ENCODE measurements around the gene SLC6A11.

Gene SLC6A11

GRCh38 chr3:10973046-10973595, 157.1 kb downstream of the SLC6A11 start:
- TF ChIP-seq TCF4 (CRISPR knock-in tag; IDR thresholded peaks at IDR 0.05; ENCODE audit: borderline replicate concordance): no peak
- no peak for TF ChIP-seq ZNF70 (CRISPR knock-in tag; IDR thresholded peaks at IDR 0.05)
- TF ChIP-seq ZFP3 (CRISPR knock-in tag; IDR thresholded peaks at IDR 0.05): no peak
- no peak for TF ChIP-seq PPARA (CRISPR knock-in tag; IDR thresholded peaks at IDR 0.05; ENCODE audit: borderline replicate concordance)
- TF ChIP-seq CSRNP3 (CRISPR knock-in tag; IDR thresholded peaks at IDR 0.05): no peak
- no peak for TF ChIP-seq ZFP30 (CRISPR knock-in tag; IDR thresholded peaks at IDR 0.05)
- no peak for TF ChIP-seq ZC3H10 (CRISPR knock-in tag; IDR thresholded peaks at IDR 0.05)
- no peak for TF ChIP-seq CREB5 (CRISPR knock-in tag; IDR thresholded peaks at IDR 0.05; ENCODE audit: low read depth)
- no peak for TF ChIP-seq PATZ1 (CRISPR knock-in tag; IDR thresholded peaks at IDR 0.05; ENCODE audit: borderline replicate concordance)
- TF ChIP-seq SNAI2 (CRISPR knock-in tag; IDR thresholded peaks at IDR 0.05): no peak
- no peak for TF ChIP-seq RARB (CRISPR knock-in tag; IDR thresholded peaks at IDR 0.05)
- TF ChIP-seq ZNF565 (CRISPR knock-in tag; conservative IDR thresholded peaks at IDR 0.05; ENCODE audit: low read depth): no peak
- no peak for TF ChIP-seq POU6F1 (CRISPR knock-in tag; IDR thresholded peaks at IDR 0.05; ENCODE audit: borderline replicate concordance, low read depth)
- no peak for TF ChIP-seq TOX (CRISPR knock-in tag; IDR thresholded peaks at IDR 0.05; ENCODE audit: borderline replicate concordance)
- no peak for TF ChIP-seq ESRRG (CRISPR knock-in tag; IDR thresholded peaks at IDR 0.05)
- ATAC-seq: no peak

- TF ChIP-seq ZFP30 (CRISPR knock-in tag; IDR thresholded peaks at IDR 0.05) (no peak), ISL1 (CRISPR knock-in tag; IDR thresholded peaks at IDR 0.05) (no peak), ESRRG (CRISPR knock-in tag; IDR thresholded peaks at IDR 0.05) (no peak), ZC3H10 (CRISPR knock-in tag; IDR thresholded peaks at IDR 0.05) (no peak), ZFP3 (CRISPR knock-in tag; IDR thresholded peaks at IDR 0.05) (no peak)
- ATAC-seq: no peak
These were observed 158.1 kb downstream of the SLC6A11 start for GRCh38 chr3:10974131-10974530.

- no peak for ATAC-seq
- TF ChIP-seq ARNTL (CRISPR knock-in tag; IDR thresholded peaks at IDR 0.05; ENCODE audit: borderline replicate concordance, low read depth) (no peak), CSRNP3 (CRISPR knock-in tag; IDR thresholded peaks at IDR 0.05) (no peak), TCF4 (CRISPR knock-in tag; IDR thresholded peaks at IDR 0.05; ENCODE audit: borderline replicate concordance) (no peak), ZFP3 (CRISPR knock-in tag; IDR thresholded peaks at IDR 0.05) (no peak), RARB (CRISPR knock-in tag; IDR thresholded peaks at IDR 0.05) (no peak), SNAI2 (CRISPR knock-in tag; IDR thresholded peaks at IDR 0.05) (no peak), ZNF8 (CRISPR knock-in tag; IDR thresholded peaks at IDR 0.05) (no peak), ISL1 (CRISPR knock-in tag; IDR thresholded peaks at IDR 0.05) (no peak), PPARA (CRISPR knock-in tag; IDR thresholded peaks at IDR 0.05; ENCODE audit: borderline replicate concordance) (no peak), ZNF70 (CRISPR knock-in tag; IDR thresholded peaks at IDR 0.05) (no peak), ZC3H10 (CRISPR knock-in tag; IDR thresholded peaks at IDR 0.05) (no peak), ZFP30 (CRISPR knock-in tag; IDR thresholded peaks at IDR 0.05) (no peak), BACH2 (CRISPR knock-in tag; IDR thresholded peaks at IDR 0.05; ENCODE audit: borderline replicate concordance) (no peak), CSDC2 (CRISPR knock-in tag; IDR thresholded peaks at IDR 0.05) (no peak), PATZ1 (CRISPR knock-in tag; IDR thresholded peaks at IDR 0.05; ENCODE audit: borderline replicate concordance) (no peak), ZNF565 (CRISPR knock-in tag; conservative IDR thresholded peaks at IDR 0.05; ENCODE audit: low read depth) (no peak), OSR1 (CRISPR knock-in tag; IDR thresholded peaks at IDR 0.05) (no peak), TOX (CRISPR knock-in tag; IDR thresholded peaks at IDR 0.05; ENCODE audit: borderline replicate concordance) (no peak), GLIS3 (CRISPR knock-in tag; IDR thresholded peaks at IDR 0.05) (no peak)
These were observed 158.8 kb downstream of the SLC6A11 start for GRCh38 chr3:10974746-10975375.

All from SK-N-SH treated with all-trans-retinoic acid at 6 μM for 48 hours (cell line).